ENCODE data around the gene CCR8.

DNA sequence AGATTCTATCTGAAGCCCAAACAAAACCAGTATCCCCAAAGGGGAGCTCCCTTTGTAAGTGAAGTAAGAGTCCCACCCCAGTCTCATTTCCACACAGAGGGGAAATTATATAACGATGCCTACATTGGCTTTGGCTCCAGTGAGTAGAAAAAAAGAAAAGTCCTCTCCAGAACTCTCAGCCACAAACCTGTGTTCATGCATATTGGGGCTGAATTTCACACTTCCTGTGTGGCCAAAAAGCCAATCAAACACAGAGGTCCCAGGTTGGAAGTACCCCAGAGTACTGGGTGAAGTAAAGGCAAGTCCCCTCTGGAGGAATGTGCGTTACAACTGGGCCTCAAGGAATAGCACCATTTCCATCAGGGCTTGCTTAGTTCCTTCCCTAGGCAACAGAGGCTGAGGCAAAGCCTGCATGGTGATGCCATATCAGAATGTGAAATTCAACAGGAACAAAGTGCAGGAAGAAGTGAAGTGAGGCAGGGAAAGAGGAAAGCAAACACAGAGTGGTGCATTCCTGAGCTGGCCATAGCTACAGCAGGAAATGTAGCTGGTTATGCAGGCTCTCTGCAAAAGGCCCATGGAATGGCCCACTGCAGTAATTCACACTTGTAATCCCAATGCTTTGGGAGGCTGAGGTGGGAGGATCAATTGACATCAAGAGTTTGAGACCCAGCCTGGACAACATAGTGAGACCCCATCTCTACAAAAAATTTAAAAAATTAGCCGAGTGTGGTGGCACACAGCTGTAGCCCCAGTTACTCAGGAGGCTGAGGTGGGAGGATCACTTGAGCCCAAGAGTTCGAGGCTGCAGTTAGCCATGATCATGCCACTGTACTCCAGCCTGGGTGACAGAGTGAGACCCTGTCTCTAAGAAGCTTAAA lies 33.1 kb upstream of the CCR8 start:
- TF ChIP-seq, protein P1, sequence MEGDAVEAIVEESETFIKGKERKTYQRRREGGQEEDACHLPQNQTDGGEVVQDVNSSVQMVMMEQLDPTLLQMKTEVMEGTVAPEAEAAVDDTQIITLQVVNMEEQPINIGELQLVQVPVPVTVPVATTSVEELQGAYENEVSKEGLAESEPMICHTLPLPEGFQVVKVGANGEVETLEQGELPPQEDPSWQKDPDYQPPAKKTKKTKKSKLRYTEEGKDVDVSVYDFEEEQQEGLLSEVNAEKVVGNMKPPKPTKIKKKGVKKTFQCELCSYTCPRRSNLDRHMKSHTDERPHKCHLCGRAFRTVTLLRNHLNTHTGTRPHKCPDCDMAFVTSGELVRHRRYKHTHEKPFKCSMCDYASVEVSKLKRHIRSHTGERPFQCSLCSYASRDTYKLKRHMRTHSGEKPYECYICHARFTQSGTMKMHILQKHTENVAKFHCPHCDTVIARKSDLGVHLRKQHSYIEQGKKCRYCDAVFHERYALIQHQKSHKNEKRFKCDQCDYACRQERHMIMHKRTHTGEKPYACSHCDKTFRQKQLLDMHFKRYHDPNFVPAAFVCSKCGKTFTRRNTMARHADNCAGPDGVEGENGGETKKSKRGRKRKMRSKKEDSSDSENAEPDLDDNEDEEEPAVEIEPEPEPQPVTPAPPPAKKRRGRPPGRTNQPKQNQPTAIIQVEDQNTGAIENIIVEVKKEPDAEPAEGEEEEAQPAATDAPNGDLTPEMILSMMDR (conservative IDR thresholded peaks at IDR 0.05 in 1 of 2, IDR thresholded peaks at IDR 0.05 in 1 of 2; ENCODE audit: low read depth in 1 of 2, low read length in 2 of 2), result no peak
- no peak for TF ChIP-seq EZH2 (IDR thresholded peaks at IDR 0.05; ENCODE audit: low read length, missing control alignments)

All from fibroblast of lung (primary cell).